HG03460 (cell line): ENCODE data around the gene CCHCR1.
"Not testable (repeated sequence)": the region's sequence is repeated elsewhere in the genome, so short reads cannot be mapped to it uniquely, and the experiment has no call there.

Experiments used
- ATAC-seq: cut with Tn5 transposase; IDR thresholded peaks from one replicate; pipeline ENCODE4 v1.9.1; 2021; ENCODE audit not compliant: unreplicated experiment

The CCHCR1 gene

GRCh38 chr6:31185695-31186051, 28.1 kb upstream of the CCHCR1 start:
- ATAC-seq, result not testable (repeated sequence)

DNA sequence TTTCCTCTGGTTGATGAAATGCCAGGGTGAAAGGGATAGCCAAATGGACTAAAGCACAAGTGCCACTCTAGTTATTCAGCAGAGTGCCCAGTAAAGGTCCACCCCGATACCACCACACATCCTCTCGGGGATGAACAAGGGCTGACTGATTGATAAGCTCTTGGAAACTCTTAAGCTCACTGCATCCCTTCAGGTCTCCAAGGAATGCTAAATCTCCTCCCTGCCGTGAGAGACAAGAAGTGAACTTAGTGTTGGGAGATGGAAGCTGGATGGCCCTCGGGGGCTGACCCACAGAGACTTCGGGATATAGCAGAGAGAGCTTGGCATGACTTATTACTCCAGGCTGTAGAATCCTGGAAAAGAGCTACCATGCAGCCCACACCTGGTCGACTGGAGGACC, 26.3 kb upstream of the CCHCR1 start:
- ATAC-seq, result not testable (repeated sequence)

- ATAC-seq, result not testable (repeated sequence)
These were observed 25.7 kb upstream of the CCHCR1 start for GRCh38 chr6:31183287-31183686.

- no peak for ATAC-seq
These were observed 22.9 kb upstream of the CCHCR1 start for GRCh38 chr6:31180500-31180899.

DNA sequence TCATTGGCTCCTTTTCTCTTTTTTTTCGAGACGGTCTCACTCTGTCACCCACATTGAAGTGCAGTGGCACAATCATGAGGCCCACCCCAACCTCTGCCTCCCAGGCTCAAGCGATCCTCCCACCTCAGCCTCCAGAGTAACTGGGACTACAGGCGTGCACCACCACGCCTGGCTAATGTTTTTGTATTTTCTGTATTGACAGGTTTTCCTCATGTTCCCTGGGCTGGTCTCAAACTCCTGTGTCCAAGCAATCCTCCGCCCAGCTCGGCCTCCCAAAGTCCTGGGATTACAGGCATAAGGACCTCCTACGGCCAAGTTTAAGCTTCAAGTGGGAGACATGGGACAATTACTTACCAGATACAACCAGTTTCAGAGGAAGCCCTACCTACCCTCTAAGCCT, 22.3 kb upstream of the CCHCR1 start:
- no peak for ATAC-seq

DNA sequence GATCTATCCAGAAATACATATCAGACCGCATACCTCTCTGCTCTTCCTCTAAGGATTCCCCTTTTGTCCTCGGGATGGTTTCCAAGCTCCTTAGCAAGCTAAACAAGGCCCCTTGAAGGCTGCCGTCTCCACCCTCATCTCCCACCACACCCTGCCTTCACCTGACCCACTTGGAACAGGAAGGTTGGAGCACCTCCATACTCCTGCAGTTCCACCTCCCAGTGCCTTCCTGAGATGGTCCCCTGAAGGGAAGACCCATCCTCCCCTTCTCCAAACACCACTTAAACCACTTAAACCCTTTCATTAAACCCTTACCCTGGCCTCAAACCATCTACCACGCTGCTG, 21.4 kb upstream of the CCHCR1 start:
- no peak for ATAC-seq

DNA sequence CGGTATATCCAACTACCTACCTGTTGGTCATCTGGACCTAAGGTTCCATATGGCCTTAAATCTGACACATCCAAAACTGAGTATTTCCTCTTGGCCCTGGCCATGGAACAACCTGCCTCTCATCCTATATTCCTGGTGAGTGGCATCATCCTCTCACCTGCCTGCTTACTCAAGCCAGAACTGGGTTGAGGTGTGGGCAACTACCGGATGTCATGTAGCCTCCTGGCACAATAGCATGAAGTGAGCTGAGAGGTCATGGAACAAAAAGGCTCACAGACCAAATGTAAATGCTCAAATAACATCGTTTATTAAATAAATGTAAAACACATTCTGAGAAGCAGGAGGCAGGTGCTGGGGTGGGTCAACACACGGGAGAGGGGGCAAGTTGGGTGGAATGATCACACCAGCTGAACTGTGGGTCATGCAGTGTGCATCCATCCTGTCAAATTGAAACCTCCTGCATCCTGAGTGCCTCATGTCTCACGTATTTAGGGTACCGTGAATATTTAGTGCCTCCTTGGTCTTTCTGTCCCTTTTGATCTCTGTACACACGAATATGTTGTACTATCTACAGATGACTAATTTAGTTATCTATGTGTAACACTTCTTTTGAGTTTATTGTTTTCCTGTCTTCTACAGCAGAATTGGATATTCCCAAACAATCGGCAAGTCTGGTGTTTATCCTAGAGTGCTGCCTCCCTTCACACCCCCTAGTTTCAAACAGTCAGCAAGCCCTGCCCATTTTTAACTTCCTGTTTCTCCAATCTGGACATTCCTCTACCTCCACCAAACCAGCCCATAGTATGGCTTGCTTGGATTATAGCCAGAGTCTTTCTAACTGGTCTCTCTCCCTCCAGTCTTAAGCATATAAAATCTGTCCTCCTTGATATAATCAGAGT, 20.8 kb upstream of the CCHCR1 start:
- no peak for ATAC-seq

GRCh38 chr6:31175971-31176370, 18.4 kb upstream of the CCHCR1 start:
- no peak for ATAC-seq

- no peak for ATAC-seq
These were observed 16.8 kb upstream of the CCHCR1 start for GRCh38 chr6:31174378-31174777.

- ATAC-seq, result no peak
These were observed 15.8 kb upstream of the CCHCR1 start for GRCh38 chr6:31173406-31173805.

DNA sequence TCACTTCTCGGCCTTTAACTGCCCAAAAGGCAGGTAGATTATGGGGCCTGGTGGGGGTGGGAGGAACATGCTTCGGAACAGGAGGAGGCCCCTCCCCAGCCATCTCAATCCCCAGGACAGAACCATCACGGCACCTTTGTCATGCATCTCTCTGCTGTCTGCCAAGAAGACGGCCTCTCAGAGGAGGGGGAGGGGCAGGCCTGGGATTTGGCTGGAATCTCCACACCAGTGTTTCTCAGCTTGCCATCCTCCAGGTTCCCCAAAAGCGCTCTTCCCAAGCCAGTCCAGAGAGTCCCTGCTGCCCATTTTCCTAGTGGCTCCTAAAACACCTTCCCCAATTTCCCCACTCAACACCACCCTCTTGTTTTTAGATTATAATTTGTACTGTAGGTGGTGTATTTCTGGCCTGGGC, 15.4 kb upstream of the CCHCR1 start:
- ATAC-seq, result no peak

- ATAC-seq, result no peak
These were observed 14.6 kb upstream of the CCHCR1 start for GRCh38 chr6:31171931-31172905.

DNA sequence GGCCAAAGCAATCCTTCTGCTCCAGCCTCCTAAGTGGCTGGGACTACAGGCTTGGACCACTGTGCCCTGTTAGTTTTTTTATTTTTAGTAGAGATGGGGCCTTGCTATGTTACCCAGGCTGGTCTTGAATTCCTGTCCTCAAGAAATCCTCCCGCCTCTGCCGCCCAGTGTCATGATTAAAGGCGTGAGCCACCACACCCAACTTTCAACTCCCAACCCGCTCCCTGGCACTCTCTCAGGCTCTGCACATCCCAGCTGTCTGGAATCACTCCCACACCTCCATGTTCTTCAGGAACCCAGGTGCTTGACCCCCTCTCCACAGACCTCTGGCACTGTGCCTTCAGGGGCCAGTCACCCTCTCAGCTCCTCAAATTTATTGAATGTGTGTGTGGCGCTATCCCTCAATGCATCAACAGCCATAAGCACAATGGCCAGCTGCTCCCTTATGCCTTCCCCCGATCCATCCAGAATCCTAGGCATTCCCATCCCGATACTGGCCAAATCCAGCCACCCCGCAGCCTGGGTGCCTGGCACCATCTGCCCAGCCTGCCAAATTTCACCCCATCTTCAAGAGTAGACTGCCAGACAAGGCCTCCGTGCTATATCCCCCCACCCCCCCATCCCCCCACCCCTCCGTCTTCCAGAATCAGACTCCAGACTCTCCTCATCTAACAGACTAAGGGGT, 13.5 kb upstream of the CCHCR1 start:
- no peak for ATAC-seq

DNA sequence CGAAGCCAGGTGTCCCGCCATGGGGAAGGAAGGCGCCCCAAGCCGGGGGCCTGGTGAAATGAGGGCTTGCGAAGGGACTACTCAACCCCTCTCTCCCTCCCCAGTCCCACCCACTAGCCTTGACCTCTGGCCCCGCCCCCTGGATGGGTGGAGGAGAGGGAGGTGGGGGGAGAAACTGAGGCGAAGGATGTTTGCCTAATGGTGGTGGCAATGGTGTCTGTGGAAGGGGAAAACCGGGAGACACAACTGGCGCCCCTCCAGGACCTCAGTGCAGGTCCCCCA, 12.9 kb upstream of the CCHCR1 start, which contains the start of gene POU5F1:
TSS of gene POU5F1 (minus strand) at position 83 of the 282 bp plus-strand sequence. CDS start at position 21, 62 bp downstream.
- ATAC-seq, result no peak

DNA sequence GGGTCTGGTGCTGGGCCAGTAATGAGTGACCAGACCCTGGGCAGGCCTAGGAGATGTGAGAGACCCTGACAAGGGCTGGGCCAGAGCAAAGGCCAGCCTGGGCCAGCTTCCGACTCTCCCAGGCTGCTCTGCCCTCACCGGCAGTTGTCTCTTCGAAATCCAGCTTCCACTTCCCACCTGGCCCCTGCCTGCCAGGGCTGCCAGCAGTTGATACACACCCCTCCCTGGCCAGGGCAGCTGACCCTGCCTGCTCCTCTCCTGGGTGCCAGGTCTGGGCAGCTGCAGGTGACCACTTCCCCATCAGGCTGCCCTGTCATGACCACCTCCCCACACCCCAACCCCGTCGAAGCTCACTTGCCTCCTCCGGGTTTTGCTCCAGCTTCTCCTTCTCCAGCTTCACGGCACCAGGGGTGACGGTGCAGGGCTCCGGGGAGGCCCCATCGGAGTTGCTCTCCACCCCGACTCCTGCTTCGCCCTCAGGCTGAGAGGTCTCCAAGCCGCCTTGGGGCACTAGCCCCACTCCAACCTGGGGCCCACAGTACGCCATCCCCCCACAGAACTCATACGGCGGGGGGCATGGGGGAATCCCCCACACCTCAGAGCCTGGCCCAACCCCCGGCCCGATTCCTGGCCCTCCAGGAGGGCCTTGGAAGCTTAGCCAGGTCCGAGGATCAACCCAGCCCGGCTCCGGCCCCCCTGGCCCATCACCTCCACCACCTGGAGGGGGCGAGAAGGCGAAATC, 12.4 kb upstream of the CCHCR1 start:
- not testable (repeated sequence) for ATAC-seq

GRCh38 chr6:31169123-31169857, 11.7 kb upstream of the CCHCR1 start:
- ATAC-seq, result no peak

DNA sequence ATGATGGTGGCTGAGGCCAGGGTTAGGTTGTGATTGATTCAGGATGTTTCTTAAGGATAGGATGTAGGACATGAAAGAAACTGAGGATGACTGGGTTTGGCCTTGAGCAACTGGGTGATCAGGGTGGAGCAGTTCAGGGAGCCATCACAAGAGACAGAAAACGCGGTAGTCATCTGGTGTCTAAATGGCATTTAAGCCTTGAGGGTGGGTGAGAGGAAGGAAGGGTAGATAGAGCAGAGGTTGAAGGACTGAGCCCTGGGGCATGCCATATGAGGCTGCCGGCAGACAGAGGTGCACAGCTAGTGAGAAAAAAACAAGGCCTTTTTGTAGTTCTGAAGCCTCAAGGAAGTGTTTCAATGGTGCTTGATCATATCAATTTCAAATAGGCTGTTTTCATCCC, 11.0 kb upstream of the CCHCR1 start:
- ATAC-seq, result no peak

DNA sequence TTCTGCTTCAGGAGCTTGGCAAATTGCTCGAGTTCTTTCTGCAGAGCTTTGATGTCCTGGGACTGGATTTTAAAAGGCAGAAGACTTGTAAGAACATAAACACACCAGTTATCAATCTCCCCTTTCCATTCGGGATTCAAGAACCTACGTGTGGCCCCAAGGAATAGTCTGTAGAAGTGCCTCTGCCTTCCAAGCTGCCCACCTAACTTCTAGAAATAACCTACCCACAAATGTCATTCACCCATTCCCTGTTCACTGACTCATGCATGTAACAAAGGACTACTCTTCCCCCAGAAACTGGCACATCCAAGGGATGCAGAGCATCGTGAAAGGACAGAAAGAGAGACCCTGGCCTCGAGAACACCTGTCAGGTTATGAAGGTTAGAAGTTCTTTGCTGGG, 8.4 kb upstream of the CCHCR1 start:
- ATAC-seq, result no peak

- ATAC-seq, result peak; percentile 61
These were observed 7.6 kb upstream of the CCHCR1 start for GRCh38 chr6:31165064-31165832.
